ENCODE data around the gene CSTF3.
"Not testable (repeated sequence)": the region's sequence is repeated elsewhere in the genome, so short reads cannot be mapped to it uniquely, and the experiment has no call there.

Gene CSTF3

DNA sequence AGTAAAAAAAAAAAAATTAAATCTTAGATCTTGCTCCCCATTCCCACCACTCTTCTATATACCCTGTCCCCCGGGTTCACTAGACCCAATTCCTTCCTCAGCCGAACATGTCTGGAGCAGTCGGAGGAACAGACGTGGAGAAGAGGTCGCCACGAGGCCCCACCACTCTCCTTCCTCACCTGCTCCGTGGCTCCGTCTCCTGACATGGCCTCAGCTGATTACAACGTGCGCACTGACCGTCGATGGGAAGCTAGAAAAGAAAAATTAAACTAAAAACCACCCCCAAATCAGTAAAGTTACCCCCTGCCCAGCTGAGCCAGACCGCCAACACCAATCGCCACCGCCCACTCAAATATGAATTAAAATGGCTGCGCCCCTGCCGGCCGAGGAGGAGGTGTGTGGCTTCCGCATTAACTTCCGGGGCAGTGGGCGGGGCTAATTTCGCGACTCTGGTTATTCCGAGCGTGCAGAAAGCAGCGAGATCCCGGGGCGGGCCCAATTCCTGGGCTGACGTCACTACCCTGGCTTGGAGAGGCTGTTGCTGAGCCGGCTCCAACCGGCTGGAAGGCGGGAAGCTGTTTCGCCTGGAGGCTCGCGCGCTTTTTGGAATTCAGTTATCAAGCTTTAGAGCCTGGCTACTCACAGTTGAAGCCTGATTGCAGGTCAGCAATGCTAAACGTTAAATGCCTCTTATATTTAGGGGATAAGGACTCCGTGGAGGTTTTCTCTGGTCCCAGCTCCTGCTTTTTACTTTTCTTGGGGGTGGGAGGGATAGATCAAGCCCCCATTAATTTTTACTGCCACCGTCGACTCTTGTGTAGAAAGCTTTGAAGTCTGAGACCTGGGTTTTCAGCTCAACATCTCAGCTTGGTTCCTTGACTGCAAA, at the start of gene CSTF3:
Gene CSTF3 (minus strand): TSS at position 361 of the 886 bp plus-strand sequence. CDS start 155 bp downstream, at position 206.
- DNase-seq (ENCODE audit: low read depth) = peak; percentile 92

DNA sequence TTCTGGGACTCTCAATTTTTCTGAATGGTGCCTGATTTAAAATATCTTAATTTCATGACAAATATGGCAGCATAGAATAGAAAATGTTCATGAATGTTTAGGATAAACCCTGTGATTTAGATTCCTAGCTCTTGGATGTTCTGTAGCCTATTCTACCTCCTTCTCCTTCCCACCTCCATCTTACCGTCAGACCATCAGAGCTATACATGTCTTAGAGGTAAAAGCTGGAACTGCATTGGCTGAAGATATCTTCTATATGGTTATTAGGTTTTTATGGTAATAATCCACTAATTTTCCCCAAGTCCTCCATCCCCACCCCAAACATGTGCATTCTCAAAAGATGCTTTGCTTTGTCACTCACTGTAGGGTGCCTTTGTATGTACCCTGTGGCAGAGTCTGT, 46.9 kb upstream of the CSTF3 start:
- no peak for DNase-seq (ENCODE audit: low read depth)

DNA sequence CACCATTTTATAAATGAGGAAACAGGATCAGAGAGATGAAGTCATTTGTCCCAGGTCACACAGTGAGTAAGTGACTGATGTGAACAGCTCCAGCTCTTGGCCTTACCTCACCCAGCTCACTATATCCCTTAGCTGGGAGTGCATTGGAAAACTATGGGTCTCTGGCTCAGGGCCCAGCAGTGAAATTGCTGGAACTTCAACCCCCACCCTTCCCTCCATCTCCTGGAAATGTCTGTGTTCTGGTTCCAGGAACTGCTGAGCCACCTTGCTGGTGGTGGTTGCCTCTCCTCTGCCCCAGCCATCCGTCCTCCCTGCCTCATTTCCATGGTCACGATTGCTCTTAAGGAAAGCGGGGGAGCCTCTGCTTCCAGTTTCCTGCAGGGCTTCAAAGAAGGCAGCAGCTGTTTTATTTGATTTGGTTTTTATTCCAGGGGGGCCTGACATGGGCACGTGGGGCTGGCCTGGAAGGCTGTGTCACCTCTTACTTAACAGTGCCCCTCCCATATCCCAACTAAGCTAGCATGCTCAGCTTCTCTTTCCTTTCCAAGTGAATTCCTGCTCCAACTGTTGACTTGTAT, 46.2 kb upstream of the CSTF3 start:
- no peak for DNase-seq (ENCODE audit: low read depth)

DNA sequence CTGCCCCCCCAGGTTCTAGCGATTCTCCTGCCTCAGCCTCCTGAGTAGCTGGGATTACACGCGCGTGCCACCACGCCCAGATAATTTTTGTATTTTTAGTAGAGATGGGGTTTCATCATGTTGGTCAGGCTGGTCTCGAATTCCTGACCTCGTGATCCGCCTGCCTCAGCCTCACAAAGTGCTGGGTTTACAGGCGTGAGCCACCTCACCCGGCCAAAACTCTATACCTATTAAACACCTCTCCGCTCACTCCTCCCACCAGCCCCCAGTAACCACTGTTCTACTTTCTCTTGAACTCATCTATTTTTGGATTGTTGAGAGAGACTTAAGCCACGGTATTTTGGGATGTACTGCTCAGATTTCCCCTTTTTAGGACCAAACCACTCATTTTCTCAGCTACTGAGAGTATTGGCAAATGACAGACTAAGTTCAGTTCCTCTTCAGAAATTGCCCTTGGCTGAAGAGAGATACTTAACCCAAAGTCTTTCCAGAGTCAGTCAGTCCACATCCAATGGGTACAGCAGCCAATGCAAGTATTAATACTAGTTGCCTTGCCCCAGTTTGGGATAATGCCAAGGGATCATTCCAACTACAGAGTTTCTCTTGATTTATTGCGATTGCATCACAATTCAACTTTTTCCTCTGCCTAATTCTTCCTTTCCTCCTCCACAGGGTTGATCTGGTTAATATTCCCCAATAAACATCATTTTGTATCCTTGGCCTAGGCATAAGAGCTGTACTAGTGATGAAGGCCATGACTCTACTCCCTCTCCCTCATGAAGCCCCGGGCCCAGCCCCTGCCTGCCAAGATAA, 36.8 kb upstream of the CSTF3 start:
- no peak for DNase-seq (ENCODE audit: low read depth)

DNA sequence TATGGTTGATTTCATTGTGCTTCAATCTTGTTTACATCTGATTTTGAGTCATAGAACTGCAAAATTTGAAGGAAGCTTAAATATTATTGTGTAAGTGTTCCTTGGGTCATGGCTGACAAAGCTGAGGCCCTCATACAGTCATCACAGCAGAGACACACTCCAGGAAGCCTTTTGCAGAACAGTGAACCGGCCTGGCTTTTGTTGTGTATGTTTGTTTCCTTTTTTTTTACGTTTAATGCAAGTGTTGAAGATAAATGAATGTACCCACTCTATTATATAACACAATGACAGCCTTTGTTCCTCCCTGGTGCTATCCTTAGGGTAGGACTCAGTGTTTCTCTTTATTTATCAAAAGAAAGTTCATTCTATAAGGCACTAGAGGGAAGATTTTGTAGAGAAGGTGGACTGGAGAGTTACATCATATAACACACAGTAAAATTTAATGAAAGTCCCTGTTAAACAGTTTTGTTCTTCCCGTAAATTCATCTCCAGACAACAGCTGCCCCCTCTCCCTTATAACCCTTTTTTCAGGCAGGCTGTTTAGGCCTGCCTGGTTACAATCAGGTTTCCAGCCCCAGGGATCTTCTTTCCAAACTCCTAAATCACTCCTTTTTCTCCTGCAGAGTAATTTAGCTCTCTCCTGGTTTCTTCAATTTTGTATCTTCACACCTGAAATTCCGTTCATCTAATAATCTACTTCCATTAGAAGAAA, 34.3 kb upstream of the CSTF3 start:
- DNase-seq (ENCODE audit: low read depth) = no peak

DNA sequence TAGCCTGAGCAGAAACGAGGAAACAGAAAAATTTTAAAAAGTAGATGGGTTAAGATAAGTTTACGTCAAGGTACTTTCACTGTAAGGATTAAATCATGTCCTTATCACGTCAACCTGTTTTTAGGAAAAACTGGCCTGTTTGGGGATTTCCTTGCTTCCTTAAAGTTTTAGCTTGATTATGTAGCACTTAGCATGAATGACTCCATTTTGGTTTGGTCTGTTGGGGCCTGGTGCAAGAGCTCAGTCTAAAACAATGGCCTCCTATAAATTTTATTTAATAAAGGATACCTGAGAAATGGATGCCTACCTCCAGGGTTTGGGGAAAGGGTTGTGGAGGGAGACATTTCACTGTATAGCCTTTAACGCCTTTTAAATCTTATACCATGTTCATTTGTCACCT, 33.2 kb upstream of the CSTF3 start:
- DNase-seq (ENCODE audit: low read depth) = no peak

DNA sequence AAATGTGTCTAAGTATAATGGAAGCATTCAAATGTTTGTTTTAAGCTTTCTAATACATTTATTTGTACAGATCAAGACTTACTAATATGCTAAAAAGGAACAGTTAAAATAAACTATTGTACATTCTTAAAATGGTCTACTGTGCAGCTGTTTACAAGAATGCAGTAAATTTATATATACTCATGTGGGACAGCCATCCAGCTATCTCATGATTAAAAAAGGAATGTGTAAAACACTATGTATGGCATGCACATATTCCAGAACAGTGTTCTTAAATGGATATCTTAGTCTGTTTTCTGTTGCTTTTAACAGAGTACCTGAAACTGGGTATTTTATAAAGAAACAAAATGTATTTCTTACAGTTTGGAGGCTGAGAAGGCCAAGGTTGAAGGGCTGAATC, 30.2 kb upstream of the CSTF3 start:
- DNase-seq (ENCODE audit: low read depth) = no peak

DNA sequence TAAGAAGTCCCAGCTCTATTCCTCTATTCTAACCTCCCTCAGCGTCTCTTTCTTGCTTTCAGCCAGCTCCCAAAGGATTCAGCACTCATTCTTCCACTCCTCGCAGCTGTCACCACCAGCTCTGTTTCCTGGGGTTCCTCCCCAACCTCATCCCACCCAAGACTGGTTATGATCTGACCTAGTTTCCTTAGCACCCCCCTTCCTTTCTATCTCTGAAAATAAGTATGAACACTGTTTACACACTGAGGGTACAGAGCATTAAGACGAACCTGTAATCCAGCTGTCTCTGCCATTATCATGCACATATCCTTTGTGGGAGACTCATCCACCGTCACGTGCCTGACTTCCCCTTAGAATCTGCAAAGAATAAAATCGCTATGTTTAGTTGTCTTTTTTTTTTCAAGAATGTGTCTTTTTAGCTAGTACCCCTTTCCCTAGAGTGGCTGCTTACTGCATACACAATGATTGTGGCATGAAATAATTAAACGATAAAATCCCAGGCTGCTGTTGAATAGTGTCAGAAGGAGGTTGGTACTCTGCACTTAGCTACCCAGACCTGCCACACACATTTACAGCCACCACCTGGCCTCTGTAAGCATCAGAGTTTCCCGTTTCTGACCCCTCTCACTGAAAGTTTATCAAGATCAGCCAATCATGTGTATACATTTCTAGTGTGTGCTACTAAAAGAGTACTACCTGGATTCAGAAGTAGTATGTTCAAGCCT, 26.9 kb upstream of the CSTF3 start:
- no peak for DNase-seq (ENCODE audit: low read depth)

DNA sequence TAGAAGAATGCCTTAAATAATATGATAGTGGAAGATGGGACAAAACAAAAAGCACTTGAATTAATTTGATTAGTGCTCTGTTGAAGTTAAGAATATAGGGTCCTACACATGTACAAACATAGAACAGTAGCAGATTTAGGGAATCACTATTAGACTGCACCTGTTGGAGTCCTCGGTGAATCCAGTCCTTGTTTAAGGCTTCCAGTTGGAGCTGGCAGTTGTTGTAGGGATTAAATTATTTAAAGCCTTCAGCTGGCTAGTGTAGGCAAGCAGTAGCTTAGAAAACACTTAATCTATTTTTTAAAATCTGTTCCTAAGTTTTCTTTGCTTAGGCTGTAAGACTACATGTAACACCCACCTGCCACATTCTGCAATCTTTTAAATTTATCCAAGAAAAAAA, 24.5 kb upstream of the CSTF3 start:
- no peak for DNase-seq (ENCODE audit: low read depth)

DNA sequence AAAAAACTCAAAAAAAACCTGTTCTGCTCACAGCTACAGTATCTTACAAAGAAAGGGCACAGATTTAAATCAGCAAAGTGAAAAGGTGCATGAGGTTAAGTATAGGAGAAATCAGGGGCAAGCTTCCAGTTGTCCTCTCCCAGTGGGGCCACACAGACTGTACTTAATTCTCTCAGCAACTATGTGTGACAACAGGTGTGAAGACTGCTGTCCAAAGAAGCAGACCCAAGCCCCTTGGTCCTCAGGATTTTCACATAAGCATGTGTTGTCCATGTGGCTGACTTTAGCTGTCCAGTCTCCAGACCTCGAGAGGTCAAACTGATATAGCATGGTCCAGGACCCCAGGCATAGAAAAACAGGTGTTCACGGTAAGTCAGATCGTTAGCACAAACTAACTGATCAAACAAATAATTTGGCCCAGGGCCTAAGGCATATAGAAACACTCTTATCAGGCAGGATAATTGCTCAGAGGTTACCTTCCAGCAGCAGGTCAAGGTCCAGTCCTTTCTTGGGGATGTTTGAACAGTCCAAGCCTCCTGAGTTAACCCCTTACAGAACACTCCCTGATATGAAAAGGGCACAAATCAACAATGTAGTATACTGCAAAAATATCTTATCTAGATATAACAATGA, 21.1 kb upstream of the CSTF3 start:
- no peak for DNase-seq (ENCODE audit: low read depth)

DNA sequence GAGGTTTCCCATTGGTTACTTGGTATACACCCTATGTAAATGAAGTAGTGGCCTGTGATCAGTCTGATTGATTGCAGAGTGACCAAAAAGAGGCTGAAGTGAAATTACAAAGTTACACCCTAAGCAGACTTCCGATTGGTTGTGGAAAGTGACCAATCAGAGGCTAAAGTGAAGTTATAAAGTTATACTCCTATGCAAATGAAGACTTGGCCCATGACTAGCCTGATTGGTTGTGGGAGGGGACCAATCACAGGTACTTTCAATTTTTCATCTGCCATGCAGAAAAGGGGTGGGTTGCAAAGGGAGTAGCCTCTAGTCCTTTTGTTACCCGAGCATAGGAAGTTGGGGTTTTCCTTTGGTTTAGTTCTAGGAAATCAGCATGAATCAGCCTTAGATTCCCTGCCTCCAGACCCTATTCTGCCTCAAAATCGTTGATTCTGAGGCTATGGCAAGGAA, 18.1 kb upstream of the CSTF3 start:
- DNase-seq (ENCODE audit: low read depth) = no peak

DNA sequence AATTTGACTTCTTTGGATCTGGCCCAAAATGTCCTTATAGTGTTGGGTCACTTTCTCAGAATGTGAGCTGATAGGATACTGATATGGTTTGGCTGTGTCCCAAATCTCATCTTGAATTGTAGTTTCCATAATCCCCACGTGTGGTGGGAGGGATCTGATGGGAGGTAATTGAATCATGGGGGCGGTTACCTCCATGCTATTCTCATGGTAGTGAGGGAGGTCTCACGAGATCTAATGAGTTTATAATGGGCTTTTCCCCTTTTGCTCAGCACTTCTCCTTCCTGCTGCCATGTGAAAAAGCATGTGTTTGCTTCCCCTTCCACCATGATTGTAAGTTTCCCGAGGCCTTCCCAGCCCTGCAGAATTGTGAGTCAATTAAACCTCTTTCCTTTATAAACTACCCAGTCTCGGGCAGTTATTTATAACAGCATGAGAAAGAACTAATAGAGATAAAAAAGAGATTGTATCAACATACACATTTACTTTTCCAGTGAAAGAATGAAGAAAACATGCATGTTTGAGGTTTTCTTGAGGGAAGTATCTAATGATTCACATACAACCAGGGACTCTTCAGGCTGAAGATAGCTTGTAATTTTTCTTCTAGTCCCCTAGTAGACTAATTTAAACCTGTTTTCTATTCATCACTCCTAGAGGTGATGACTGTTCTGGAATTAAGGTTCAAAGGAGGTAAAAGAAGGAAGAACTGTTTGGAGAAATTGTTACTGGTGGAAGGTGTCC, 17.3 kb upstream of the CSTF3 start:
- DNase-seq (ENCODE audit: low read depth) = no peak

DNA sequence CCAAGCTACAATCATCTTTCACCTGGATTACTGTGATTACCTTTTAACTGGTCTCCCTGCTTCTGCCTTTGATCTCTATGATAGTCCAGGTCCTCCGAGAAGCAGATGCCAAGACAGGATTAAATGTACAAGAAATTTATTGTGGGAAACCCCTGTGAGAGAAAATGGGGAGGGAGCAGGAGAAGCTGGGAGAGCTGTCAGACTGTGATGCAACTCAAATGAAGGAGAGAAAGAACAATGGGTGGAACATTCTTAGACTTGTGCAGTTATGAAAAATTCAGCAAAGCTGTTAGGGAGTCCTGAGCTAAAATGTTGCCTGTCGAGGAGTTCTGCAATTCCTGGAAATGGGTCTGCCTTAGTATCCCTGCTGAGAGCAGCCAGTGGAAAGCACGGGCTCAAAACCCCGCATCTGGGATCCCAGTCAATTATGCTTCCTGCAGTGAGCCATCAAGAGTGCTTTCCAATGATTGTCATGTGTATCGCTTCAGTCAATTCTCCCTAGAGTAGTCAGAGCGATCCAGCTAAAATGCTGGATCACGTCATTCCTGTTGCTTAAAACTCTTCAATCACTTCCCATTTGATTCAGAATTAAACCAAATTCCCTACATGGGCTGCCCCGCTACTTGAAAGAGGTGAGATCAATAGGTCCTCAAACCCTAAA, 16.5 kb upstream of the CSTF3 start:
- no peak for DNase-seq (ENCODE audit: low read depth)

DNA sequence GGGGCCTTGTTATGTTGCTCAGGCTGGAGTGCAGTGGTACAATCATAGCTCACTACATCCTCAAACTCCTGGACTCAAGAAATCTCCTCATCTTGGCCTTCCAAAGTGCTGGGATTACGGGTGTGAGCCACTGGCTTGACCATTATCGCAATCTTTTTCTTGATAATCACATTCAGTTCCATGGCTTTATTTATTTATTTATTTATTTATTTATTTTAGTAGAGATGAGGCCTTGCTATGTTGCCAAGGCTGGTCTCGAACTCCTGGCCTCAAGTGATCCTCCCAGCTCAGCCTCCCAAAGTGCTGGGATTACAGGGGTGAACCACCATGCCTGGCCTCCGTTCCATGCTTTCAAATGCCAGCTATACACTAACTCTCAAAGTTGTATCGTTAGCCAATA, 15.5 kb upstream of the CSTF3 start:
- not testable (repeated sequence) for DNase-seq (ENCODE audit: low read depth)

DNA sequence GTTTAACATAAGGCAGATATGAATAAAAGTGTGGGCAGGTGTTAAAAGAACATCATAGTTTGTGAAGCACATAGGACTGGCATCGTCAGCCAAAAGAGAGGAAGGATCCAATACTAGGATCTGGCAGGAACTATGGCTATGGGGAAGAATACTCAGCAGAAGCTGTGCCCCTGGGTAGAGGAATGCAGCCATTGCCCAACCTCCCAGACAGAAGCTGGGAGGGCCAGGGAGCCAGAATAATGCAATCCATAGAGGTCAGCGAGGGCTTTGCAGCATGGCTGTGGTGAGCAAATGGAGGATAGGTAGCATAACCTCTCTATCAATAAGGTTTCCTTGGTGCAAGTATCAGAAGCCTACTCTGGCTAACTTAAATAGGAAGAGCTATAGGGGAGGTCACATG, 11.7 kb upstream of the CSTF3 start:
- DNase-seq (ENCODE audit: low read depth) = no peak

DNA sequence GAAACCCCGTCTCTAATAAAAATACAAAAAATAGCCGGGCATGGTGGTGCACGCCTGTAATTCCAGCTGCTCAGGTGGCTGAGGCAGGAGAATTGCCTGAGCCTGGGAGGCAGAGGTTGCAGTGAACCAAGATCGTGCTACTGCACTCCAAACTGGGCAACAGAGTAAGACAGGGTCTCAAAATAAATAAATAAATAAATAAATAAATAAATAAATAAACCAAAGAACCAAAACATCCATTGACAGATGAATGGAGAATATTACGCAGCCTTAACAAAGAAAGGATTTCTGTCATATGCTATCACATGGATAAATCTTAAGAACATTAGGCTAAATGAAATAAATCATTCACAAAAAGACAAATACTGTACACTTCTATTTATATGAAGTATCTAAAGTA, 11.1 kb upstream of the CSTF3 start:
- no peak for DNase-seq (ENCODE audit: low read depth)

DNA sequence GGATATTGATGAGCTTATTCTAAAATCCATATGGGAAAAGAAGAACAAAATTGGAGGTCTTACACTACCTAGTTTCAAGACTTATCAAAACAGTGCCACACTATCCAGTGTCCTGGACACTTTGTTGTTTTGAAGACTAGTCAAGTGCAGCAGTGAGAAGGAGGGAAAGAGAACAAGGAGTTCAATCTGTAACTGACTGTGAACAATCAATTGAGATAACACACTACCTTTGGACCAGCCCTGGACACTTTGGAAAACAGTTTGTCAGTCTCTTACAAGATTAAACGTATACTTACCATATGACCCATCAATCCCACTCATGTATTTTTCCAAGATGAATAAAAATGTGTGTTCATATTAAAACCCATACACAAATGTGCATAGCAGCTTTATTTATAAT, 10.0 kb upstream of the CSTF3 start:
- DNase-seq (ENCODE audit: low read depth) = no peak

DNA sequence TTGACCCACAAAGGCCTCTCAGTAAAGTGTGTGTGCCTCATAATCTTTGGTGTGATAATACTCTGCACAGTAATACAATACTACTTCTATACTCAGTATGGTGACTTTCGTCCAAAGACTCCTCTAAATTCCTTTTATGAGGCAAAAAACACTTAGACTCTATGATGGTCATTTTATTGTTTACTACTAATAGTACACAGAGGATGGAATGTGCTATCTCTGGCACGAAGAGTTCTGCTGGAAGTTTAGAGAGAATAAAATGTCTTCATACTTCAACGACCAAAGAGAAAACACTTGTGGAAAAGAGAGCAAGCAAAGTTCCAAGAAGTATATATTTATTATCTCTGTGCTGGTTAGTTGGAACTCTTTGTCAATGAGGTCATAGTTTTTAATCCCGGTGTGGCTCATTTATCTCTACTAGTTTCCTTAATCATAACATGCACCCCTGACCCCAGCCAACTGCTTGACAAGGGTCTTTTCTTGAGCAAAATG, 7.5 kb upstream of the CSTF3 start:
- no peak for DNase-seq (ENCODE audit: low read depth)

DNA sequence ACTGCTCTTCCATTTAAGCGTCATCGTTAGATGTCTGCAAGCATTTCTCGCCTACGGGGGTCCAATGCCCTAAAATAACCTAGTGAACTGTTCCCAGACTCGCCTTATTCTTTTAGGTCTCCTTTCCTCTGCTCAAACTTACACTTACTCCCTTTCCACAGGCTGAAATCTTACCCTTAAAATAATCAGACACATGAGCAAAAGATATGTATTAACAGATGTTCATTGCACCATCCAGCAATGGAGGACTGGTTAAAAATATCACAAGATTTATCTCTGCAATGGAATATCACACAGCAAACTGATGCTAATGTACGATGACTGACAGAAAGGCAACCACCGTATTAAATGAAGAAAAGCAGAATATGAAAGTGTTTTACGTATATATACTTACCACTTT, 1.6 kb upstream of the CSTF3 start:
- DNase-seq (ENCODE audit: low read depth) = no peak

DNA sequence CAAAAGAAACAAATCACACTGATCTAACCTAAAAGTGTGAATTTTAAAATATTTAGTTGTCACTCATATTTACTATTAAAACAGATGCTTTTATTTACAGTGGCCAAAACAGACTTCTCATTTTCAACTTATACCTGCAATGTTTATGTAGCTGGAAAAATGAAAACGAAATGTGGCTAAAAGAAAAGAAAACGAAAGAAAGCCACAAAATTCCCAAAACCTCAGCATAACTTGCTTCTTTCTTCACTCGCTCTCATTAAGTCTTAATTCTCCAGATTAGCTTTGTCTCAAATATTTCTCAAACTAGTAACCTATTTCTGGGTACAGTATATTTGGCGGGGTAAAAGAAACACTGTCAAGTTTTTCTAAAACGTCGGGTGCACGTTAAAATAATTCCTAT, 693 bp downstream of the CSTF3 start:
- no peak for DNase-seq (ENCODE audit: low read depth)
